Measurements from ENCODE around the gene NRXN2.

NRXN2 gene

DNA sequence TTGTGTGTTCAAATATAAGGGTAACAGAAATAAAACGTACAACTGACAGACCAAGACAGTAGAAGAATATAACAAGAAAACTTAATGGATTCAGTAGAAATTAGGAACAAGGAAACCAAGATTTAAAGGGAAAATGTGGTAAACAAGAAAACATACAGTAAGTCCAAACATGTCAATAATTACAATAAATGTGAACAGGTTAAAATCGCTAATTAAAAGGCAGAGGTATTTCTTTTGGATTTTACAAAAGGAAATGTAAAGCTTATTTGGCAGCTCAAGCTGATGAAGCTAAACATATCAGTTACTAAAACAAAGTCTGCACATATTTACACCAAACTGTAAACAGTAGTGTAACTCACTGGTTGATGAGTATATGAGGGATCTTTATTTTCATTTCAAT lies 134.3 kb downstream of the NRXN2 start:
- H3K4me3 ChIP-seq (ENCODE audit: low read depth, low read length, poor library complexity, severe bottlenecking): no peak overlapping the region
- no peak overlapping the region for H2AFZ ChIP-seq (ENCODE audit: low read length)
- H3K36me3 ChIP-seq (ENCODE audit: insufficient read depth, low read length): no peaks in the 10 kb centered on the region
- H3F3A ChIP-seq (ENCODE audit: insufficient read depth, low read length): no peaks in the 10 kb centered on the region
- no peaks in the 10 kb centered on the region for H3K9me2 ChIP-seq (ENCODE audit: low read depth, low read length)
- no peak overlapping the region for H3K27ac ChIP-seq (ENCODE audit: low read depth, low read length, poor library complexity, severe bottlenecking)
- no peak overlapping the region for H3K9ac ChIP-seq (ENCODE audit: low read length)
- H3K4me2 ChIP-seq (ENCODE audit: low read length): no peak overlapping the region
- no peaks in the 10 kb centered on the region for H3K9me3 ChIP-seq (ENCODE audit: low read length)
- no peaks in the 10 kb centered on the region for H3K4me1 ChIP-seq (ENCODE audit: insufficient read depth, low read length, severe bottlenecking)
- TF ChIP-seq, protein P1, sequence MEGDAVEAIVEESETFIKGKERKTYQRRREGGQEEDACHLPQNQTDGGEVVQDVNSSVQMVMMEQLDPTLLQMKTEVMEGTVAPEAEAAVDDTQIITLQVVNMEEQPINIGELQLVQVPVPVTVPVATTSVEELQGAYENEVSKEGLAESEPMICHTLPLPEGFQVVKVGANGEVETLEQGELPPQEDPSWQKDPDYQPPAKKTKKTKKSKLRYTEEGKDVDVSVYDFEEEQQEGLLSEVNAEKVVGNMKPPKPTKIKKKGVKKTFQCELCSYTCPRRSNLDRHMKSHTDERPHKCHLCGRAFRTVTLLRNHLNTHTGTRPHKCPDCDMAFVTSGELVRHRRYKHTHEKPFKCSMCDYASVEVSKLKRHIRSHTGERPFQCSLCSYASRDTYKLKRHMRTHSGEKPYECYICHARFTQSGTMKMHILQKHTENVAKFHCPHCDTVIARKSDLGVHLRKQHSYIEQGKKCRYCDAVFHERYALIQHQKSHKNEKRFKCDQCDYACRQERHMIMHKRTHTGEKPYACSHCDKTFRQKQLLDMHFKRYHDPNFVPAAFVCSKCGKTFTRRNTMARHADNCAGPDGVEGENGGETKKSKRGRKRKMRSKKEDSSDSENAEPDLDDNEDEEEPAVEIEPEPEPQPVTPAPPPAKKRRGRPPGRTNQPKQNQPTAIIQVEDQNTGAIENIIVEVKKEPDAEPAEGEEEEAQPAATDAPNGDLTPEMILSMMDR (IDR thresholded peaks at IDR 0.05; ENCODE audit: low read length): no peak
- no peak for TF ChIP-seq EZH2 (IDR thresholded peaks at IDR 0.05; ENCODE audit: borderline replicate concordance, low read length)
- H3K27me3 ChIP-seq (ENCODE audit: insufficient read depth, low read length): peaks cover 3% of the 10 kb centered on the region; the same call in 1 of the 2 replicates
- H3K79me2 ChIP-seq (ENCODE audit: insufficient read depth, low read length): no peaks in the 10 kb centered on the region
- H4K20me1 ChIP-seq (ENCODE audit: insufficient read depth, low read length): no peaks in the 10 kb centered on the region

DNA sequence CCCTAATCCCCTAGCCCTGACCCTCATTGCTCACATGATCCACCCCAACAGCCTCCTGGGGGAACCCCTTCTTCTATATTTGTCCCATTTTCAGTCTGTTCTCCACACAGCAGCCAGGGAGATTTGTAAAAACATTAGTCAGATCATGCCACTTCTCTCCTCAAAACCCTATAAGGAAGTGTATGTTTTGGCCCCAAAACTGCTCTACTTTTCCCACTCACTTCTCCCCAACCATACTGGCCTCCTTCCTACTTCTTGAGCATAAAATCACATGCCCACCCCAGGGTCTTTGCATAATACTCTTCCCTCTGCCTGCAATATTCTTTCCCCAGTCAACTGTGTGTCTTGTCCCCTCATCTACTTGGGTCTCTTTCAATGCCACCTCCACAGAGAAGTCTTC lies 136.6 kb downstream of the NRXN2 start:
- no peaks in the 10 kb centered on the region for H3K9me3 ChIP-seq (ENCODE audit: low read length)
- no peak overlapping the region for H3K27ac ChIP-seq (ENCODE audit: low read depth, low read length, poor library complexity, severe bottlenecking)
- no peaks in the 10 kb centered on the region for H3K79me2 ChIP-seq (ENCODE audit: insufficient read depth, low read length)
- no peak overlapping the region for H3K9ac ChIP-seq (ENCODE audit: low read length)
- no peaks in the 10 kb centered on the region for H3K36me3 ChIP-seq (ENCODE audit: insufficient read depth, low read length)
- H3K9me2 ChIP-seq (ENCODE audit: low read depth, low read length): no peaks in the 10 kb centered on the region
- no peak overlapping the region for H2AFZ ChIP-seq (ENCODE audit: low read length)
- no peak overlapping the region for H3K4me2 ChIP-seq (ENCODE audit: low read length)
- H3K4me1 ChIP-seq (ENCODE audit: insufficient read depth, low read length, severe bottlenecking): no peaks in the 10 kb centered on the region
- H3K4me3 ChIP-seq (ENCODE audit: low read depth, low read length, poor library complexity, severe bottlenecking): no peak overlapping the region
- no peaks in the 10 kb centered on the region for H3F3A ChIP-seq (ENCODE audit: insufficient read depth, low read length)
- H3K27me3 ChIP-seq (ENCODE audit: insufficient read depth, low read length): peaks cover 3% of the 10 kb centered on the region; the same call in 1 of the 2 replicates
- TF ChIP-seq, protein P1 (IDR thresholded peaks at IDR 0.05; ENCODE audit: low read length): no peak
- TF ChIP-seq EZH2 (IDR thresholded peaks at IDR 0.05; ENCODE audit: borderline replicate concordance, low read length): no peak
- H4K20me1 ChIP-seq (ENCODE audit: insufficient read depth, low read length): no peaks in the 10 kb centered on the region

DNA sequence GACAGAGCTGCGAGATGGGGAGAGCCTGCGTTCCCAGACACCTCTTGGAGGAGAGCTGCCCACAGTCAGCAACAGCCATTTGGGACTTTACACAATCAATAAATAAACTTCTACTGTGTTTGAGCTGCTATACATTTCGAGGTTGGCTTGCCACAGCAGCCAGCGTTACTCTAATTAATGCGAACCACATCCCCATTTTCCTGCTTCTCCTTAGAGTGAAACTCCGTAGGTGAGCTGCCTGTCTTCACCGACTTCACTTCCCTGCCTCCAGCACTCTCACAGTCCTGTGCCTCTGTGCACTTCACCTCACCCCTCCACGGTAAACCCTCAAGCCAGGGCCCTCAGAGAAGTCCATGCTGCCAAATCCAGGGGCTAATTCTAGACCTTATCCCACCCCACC lies 137.8 kb downstream of the NRXN2 start:
- no peak overlapping the region for H3K4me2 ChIP-seq (ENCODE audit: low read length)
- no peaks in the 10 kb centered on the region for H3K36me3 ChIP-seq (ENCODE audit: insufficient read depth, low read length)
- H3K9ac ChIP-seq (ENCODE audit: low read length): no peak overlapping the region
- no peak overlapping the region for H3K4me3 ChIP-seq (ENCODE audit: low read depth, low read length, poor library complexity, severe bottlenecking)
- H3K79me2 ChIP-seq (ENCODE audit: insufficient read depth, low read length): no peaks in the 10 kb centered on the region
- H3K27me3 ChIP-seq (ENCODE audit: insufficient read depth, low read length): peaks cover 3% of the 10 kb centered on the region; the same call in 1 of the 2 replicates
- no peak overlapping the region for H2AFZ ChIP-seq (ENCODE audit: low read length)
- H4K20me1 ChIP-seq (ENCODE audit: insufficient read depth, low read length): no peaks in the 10 kb centered on the region
- no peaks in the 10 kb centered on the region for H3K9me2 ChIP-seq (ENCODE audit: low read depth, low read length)
- no peaks in the 10 kb centered on the region for H3F3A ChIP-seq (ENCODE audit: insufficient read depth, low read length)
- TF ChIP-seq, protein P1 (IDR thresholded peaks at IDR 0.05; ENCODE audit: low read length): no peak
- TF ChIP-seq EZH2 (IDR thresholded peaks at IDR 0.05; ENCODE audit: borderline replicate concordance, low read length): no peak
- H3K27ac ChIP-seq (ENCODE audit: low read depth, low read length, poor library complexity, severe bottlenecking): no peak overlapping the region
- H3K4me1 ChIP-seq (ENCODE audit: insufficient read depth, low read length, severe bottlenecking): no peaks in the 10 kb centered on the region
- no peaks in the 10 kb centered on the region for H3K9me3 ChIP-seq (ENCODE audit: low read length)
